Activated T-cell treated with anti-CD3 and anti-CD28 coated beads, Interleukin-2, amount 50 U/mL, for 4 hours (primary cell): ENCODE data around the gene MYH14. TPM values are rescaled to one million over a fixed set of nuclear protein-coding genes. Genes with fewer than 3 reads are reported as not detected.
A peak's percentile ranks its signal among the peaks of the same experiment; 100 is the strongest.

Experiments used
- ATAC-seq, 2 donors: fragments of 200-7000 bp; cut with Tn5 transposase; one replicate each; pipeline ENCODE4 v1.10.0; 2021
- DNase-seq: peaks from one replicate; pipeline ENCODE4 v3.0.0-alpha.2; 2020
- H3K27me3 Mint-ChIP-seq: one replicate; pipeline ENCODE4 v1.8.0; 2021; ENCODE audit warnings: low read depth, mixed read lengths
- H3K36me3 Mint-ChIP-seq: one replicate; pipeline ENCODE4 v1.8.0; 2022; ENCODE audit warnings: mixed read lengths; ENCODE audit not compliant: insufficient read depth
- H3K4me1 Mint-ChIP-seq: one replicate; pipeline ENCODE4 v1.8.0; 2021; ENCODE audit warnings: low read depth, mixed read lengths
- H3K4me3 Mint-ChIP-seq: one replicate; pipeline ENCODE4 v1.8.0; 2021; ENCODE audit warnings: mild to moderate bottlenecking, moderate library complexity, mixed read lengths
- H3K9me3 Mint-ChIP-seq: one replicate; pipeline ENCODE4 v1.8.0; 2021; ENCODE audit warnings: mixed read lengths
- total RNA-seq, 3 donors: library from RNA; stranded (reverse); gene quantifications; one replicate each; pipeline ENCODE4 v1.2.1, GENCODE V29; 2021

Gene MYH14
- under 1 TPM; 0.25 to 0.63 (median 0.34) TPM for total RNA-seq

DNA sequence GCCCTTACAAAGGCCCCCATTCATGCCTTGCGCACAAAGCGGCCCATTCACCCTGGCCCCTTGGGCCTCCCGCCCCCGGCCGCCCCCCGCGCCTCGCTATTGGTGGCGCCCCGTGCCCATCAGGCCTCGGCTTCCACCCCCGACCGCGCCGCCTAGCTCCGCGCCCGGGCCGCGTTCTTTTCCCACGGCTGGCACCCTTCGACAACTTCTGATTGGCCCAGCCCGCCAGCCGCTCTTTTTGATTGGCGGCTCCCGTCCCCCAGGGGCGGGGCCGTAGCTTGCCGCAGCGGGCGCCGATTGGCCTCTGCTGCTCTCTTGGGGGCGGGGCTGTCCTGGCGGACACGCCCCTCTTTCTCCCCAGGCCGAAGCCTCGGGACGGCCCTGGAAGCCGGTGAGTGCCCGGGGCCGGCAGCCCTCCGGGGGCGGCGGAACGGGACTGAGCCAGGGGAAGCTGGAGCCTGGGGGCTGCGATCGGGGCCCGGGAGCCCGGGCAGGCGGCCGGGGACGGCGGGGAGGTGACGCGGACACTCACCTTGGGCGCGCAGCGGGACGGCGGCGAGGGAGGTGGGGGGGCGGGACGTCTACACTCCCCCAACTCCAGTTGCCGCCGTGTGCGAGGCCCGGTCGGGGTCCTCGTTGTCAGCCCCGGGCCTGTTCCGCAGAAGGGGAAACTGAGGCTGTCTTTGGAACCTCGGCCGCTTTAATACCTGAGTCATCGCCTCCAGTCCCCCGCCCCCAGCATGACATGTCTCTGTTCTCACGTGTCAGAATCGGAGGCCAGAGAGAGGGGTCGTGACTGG lies at the start of gene MYH14:
Gene MYH14, plus strand, starts transcription at position 342 of the 800 bp plus-strand sequence. CDS start 6,744 bp downstream, outside the sequence.
- Mint-ChIP-seq H3K4me1 (peaks cover 2% of the 10 kb centered on the region), H3K4me3 (no peak within 1 kb of the TSS), H3K9me3 (no peaks in the 10 kb centered on the region), H3K27me3 (peaks cover 61% of the 10 kb centered on the region), H3K36me3 (no peaks in the 10 kb centered on the region)
- DNase-seq (no peak), ATAC-seq (peak; percentile 43 to 73)

DNA sequence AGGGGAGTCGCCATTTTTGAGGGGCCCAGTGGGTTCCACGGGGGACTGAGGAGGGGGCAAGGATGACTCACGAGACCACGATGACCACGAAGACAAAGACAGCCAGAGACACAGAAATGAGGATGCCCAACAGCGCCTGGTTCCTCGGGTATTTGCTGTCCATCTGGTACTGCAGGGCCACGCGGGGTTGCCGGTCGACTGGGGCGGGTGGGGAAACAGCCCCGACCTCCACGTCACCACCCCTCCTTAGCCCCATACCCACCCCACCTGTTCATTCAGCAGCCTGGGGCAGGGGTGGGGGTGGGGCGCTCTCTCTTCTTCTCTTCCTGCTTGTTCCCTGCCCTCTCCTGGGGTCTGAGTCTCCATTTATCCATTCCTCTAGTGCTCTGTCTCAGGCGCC lies 48.9 kb upstream of the MYH14 start:
- no peaks in the 10 kb centered on the region for H3K4me1 Mint-ChIP-seq
- ATAC-seq (no peak), DNase-seq (no peak)
- H3K4me3 Mint-ChIP-seq, result no peak overlapping the region
- no peaks in the 10 kb centered on the region for H3K36me3 Mint-ChIP-seq
- H3K27me3 Mint-ChIP-seq, result peaks cover 32% of the 10 kb centered on the region
- H3K9me3 Mint-ChIP-seq, result peaks cover 15% of the 10 kb centered on the region

DNA sequence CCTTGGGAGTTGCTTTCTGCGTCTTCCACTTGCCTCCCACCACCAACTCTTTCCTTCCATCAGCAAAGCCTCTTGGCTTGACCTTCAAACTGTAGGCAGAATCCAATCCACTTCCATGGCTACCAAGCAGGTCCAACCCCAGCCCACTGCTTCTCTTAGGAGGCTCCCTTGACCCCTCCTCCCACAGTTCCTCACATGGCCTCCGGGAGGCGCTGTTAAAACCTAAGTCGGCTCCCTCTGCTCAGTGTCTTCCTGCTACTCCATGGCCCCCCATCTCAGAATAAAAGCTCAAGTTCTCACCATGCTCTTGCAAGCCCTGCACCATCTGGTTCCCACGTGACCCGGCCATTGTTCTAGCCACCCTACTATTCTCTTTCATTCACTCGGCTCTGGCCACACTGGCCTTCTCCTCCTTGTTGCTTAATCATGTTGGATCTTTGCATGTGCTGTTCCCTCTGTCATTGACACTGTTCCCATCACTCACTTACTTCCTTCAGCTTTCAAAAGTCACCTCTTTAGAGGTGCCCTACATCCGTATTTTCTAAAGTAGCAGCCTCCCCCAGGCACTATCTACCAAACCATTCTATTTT lies 47.8 kb upstream of the MYH14 start:
- DNase-seq, result no peak
- no peak for ATAC-seq
- Mint-ChIP-seq H3K4me3 (no peak overlapping the region), H3K4me1 (no peaks in the 10 kb centered on the region), H3K36me3 (no peaks in the 10 kb centered on the region), H3K9me3 (peaks cover 15% of the 10 kb centered on the region), H3K27me3 (peaks cover 26% of the 10 kb centered on the region)

DNA sequence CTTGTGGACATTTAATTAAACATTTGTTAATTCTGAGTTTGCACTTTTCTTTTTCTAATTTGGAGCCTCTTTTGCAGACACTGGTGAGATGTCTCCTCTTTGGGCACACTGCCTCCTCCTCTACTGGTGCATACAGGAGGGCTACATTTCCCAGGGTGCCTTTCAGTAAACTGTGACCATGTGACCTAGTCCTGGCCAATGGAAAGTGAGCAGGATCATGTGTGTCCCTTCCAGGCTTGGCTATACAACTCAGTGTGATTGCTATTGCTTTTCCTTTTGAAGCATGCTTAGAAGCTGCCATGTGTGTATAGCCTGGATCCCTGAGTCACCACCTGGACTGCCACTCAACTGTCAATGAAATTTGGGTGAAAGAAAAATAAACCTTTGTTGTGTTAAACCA lies 44.8 kb upstream of the MYH14 start:
- no peak for ATAC-seq
- Mint-ChIP-seq H3K36me3 (no peaks in the 10 kb centered on the region), H3K9me3 (peaks cover 15% of the 10 kb centered on the region), H3K27me3 (peaks cover 16% of the 10 kb centered on the region), H3K4me1 (no peaks in the 10 kb centered on the region), H3K4me3 (no peak overlapping the region)
- DNase-seq, result no peak

DNA sequence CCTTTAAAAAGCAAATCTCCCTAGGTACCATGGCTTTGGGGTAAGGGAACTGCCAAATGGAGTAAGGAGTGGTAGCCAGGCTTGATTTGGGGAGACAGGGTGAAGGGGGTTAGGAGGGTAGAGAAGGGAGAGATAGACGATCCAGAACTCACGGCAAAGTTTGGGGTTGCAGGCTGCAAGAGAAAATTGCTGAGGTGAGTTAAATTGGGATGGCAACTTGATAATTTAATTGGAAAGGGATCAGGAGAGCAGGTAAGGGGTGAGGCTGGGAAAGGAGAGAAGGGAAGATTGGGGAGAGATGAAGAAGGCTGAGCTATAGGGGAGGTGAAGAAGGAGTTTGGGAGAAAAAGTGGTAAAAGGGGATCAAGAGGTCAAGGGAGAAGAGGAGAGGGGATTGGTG lies 44.3 kb upstream of the MYH14 start:
- H3K9me3 Mint-ChIP-seq, result peaks cover 15% of the 10 kb centered on the region
- H3K4me1 Mint-ChIP-seq, result no peaks in the 10 kb centered on the region
- no peaks in the 10 kb centered on the region for H3K36me3 Mint-ChIP-seq
- DNase-seq, result no peak
- ATAC-seq, result no peak
- H3K4me3 Mint-ChIP-seq, result no peak overlapping the region
- peaks cover 17% of the 10 kb centered on the region for H3K27me3 Mint-ChIP-seq

DNA sequence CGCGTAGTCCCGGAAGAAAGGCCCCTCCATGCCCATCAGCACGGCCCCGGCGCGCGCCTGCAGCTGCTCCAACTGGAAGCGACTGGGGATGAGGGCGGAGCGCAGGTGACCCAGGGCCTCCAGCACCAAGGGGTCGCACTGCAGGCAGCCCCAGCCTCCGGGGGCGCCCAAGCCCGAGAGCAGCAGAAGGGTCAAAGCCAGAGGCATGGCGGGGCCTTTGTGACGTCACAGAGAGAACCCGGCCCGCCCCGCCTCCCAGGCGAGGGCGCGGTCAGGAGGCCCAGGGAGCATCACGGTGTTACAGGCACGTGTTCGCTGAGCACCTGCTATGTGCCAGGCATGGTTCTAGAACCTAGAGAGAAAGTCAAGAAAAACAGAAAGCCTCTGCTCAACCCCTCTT lies 40.4 kb upstream of the MYH14 start, which contains the start of gene IZUMO2:
Gene IZUMO2, minus strand, starts transcription at position 294 of the 400 bp plus-strand sequence. Its CDS starts 87 bp downstream, at position 207.
- Mint-ChIP-seq H3K9me3 (peaks cover 11% of the 10 kb centered on the region), H3K4me3 (no peak within 1 kb of the TSS), H3K27me3 (peaks cover 26% of the 10 kb centered on the region), H3K36me3 (no peaks in the 10 kb centered on the region), H3K4me1 (no peaks in the 10 kb centered on the region)
- ATAC-seq (no peak), DNase-seq (no peak)

DNA sequence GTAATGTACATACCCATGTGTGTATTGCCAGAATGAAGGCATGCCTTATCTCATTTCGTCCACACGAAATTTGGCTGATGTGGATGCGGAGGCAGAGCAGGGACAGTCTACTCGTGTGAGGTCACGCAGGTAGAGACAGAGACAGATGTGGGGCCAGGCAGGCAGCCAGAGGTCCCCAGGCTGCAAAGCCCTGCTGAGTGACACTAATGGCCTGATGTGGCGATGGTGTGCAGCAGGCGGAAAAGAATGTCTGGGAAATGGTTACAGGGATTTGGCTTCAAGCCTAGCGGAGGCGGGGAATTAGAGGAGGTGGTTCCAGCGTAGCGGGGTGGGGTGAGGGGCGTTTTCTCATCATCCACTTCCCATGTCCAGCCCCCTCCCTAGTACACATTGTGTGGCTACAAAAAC lies 36.1 kb upstream of the MYH14 start:
- no peak for DNase-seq
- no peak for ATAC-seq
- no peaks in the 10 kb centered on the region for H3K4me1 Mint-ChIP-seq
- H3K9me3 Mint-ChIP-seq, result no peaks in the 10 kb centered on the region
- H3K27me3 Mint-ChIP-seq, result peaks cover 34% of the 10 kb centered on the region
- no peak overlapping the region for H3K4me3 Mint-ChIP-seq
- no peaks in the 10 kb centered on the region for H3K36me3 Mint-ChIP-seq

DNA sequence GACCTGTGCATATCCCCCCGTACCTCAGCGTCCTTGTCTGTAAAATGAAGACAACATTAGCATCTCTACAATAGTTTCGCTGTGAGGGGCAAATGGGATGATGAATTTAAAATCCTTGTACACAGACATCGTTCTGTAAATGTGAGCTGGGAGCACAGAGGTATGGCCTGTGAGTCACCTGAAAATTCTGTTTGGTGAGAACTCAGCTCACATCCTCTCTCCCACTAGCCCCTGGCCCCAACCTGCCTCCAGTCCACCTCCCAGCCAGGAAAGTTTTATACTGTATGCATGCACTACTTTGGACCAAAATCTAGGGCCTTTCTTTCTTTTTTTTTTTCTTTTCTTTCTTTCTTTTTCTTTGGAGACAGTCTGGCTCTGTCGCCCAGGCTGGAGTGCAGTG lies 31.7 kb upstream of the MYH14 start:
- DNase-seq, result no peak
- Mint-ChIP-seq H3K9me3 (no peaks in the 10 kb centered on the region), H3K36me3 (no peaks in the 10 kb centered on the region), H3K27me3 (peaks cover 25% of the 10 kb centered on the region), H3K4me1 (no peaks in the 10 kb centered on the region), H3K4me3 (no peak overlapping the region)
- ATAC-seq, result no peak

DNA sequence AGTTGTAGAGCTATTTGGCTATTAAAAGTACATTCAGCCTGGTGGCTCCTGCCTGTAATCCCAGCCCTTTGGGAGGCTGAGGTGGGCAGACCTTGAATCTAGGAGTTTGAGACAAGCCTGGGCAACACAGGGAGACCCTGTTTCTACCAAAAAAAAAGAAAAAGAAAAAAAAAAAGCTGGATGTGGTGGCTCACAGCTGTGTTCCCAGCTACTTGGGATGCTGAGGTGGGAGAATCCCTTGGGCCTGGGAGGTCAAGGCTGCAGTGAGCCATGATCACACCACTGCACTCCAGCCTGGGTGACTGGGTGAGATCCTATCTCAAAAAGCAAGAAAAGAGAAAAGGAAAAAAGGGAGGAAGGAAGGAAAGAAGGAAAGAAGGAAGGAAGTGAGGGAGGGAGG lies 30.7 kb upstream of the MYH14 start:
- H3K4me3 Mint-ChIP-seq, result no peak overlapping the region
- ATAC-seq, result no peak
- H3K9me3 Mint-ChIP-seq, result no peaks in the 10 kb centered on the region
- no peaks in the 10 kb centered on the region for H3K4me1 Mint-ChIP-seq
- H3K27me3 Mint-ChIP-seq, result peaks cover 21% of the 10 kb centered on the region
- no peak for DNase-seq
- no peaks in the 10 kb centered on the region for H3K36me3 Mint-ChIP-seq

DNA sequence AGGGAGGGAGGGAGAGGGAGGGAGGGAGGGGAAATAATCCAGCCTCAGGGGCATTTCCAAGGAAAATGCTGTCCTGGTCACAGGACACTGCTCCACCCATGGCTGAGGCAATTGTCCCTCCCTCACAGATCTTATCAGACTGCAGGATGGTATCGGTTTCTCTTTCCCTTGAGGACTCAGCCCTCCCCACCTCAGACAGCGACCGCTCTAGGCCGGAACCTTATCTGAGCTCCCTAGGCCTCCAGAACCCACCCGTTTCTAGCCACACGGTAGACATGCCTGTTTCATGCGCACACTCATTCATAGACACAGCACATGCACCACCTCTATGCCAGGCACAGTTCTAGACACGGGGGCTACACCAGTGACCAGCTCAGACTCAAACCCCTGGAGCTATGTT lies 30.3 kb upstream of the MYH14 start:
- peaks cover 21% of the 10 kb centered on the region for H3K27me3 Mint-ChIP-seq
- ATAC-seq (peak in 1 of 2 donors; percentile 18), DNase-seq (no peak)
- no peaks in the 10 kb centered on the region for H3K4me1 Mint-ChIP-seq
- H3K36me3 Mint-ChIP-seq, result no peaks in the 10 kb centered on the region
- H3K9me3 Mint-ChIP-seq, result no peaks in the 10 kb centered on the region
- H3K4me3 Mint-ChIP-seq, result no peak overlapping the region

DNA sequence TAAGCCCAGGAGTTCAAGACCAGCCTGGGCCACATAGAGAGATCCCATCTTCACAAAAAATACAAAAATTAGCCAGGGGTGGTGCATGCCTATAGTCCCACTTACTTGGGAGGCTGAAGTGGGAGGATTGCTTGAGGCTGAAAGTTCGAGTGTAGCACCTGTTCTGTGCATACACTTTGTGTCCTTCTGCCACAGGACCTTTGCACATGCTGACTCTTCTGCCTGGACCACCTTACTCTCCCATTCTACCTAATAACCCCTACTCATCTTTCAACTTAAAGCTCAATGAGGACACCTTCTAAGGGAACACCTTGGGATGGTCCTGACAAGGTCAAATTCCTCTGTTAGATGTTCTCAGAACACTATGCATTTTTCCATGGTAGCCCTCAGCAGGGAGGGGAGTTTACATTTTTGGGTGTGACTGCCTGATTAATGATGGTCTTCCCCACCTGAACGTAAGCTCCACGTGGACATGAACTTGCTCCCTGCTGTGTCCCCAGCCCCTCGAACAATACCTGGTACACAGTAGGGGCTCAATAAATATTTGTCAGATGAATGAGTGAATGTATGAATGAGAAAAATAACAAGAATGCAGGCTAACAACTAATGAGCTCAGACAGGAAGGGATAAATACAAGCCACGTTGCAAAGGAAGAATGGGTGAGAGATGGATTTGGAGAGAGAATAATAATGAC lies 29.2 kb upstream of the MYH14 start:
- DNase-seq, result no peak
- no peak overlapping the region for H3K4me3 Mint-ChIP-seq
- no peaks in the 10 kb centered on the region for H3K9me3 Mint-ChIP-seq
- H3K36me3 Mint-ChIP-seq, result no peaks in the 10 kb centered on the region
- no peak for ATAC-seq
- peaks cover 20% of the 10 kb centered on the region for H3K27me3 Mint-ChIP-seq
- no peaks in the 10 kb centered on the region for H3K4me1 Mint-ChIP-seq

DNA sequence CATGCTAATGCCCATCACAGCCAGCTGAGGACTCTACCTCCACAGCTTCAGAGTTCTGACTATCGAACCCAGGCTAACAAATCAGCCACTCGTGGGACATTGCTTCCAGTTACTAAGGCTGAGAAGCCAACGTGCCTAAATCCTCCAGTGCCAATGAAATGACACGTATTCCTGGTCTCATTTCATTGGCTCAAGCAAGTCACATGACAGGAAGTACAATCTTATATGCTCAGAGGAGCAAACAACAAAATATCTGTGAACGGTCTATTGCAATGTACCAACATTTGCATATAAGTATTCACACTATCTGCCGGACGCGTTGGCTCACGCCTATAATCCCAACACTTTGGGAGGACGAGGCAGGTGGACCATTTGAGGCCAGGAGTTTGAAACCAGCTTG lies 27.5 kb upstream of the MYH14 start:
- Mint-ChIP-seq H3K36me3 (no peaks in the 10 kb centered on the region), H3K4me1 (no peaks in the 10 kb centered on the region), H3K9me3 (peaks cover 4% of the 10 kb centered on the region), H3K27me3 (peaks cover 17% of the 10 kb centered on the region), H3K4me3 (no peak overlapping the region)
- no peak for ATAC-seq
- no peak for DNase-seq

DNA sequence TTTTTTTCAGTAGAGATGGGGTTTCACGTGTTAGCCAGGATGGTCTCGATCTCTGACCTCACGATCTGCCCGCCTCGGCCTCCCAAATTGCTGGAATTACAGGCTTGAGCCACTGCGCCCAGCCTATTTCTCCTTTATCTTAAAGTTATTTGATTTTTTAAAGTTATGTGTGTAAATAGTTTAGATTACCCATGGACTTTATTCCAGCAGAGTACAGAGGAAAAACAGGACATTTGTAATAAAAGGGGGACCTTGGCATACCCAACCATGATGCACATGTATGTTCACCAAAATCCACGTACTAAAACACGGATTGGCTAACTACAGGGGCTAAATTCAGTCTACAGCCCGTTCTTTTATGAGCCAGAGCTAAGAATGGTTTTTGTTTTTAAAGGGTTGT lies 26.6 kb upstream of the MYH14 start:
- no peak for DNase-seq
- Mint-ChIP-seq H3K36me3 (no peaks in the 10 kb centered on the region), H3K9me3 (peaks cover 4% of the 10 kb centered on the region), H3K4me3 (no peak overlapping the region), H3K4me1 (no peaks in the 10 kb centered on the region), H3K27me3 (peaks cover 18% of the 10 kb centered on the region)
- ATAC-seq, result no peak

DNA sequence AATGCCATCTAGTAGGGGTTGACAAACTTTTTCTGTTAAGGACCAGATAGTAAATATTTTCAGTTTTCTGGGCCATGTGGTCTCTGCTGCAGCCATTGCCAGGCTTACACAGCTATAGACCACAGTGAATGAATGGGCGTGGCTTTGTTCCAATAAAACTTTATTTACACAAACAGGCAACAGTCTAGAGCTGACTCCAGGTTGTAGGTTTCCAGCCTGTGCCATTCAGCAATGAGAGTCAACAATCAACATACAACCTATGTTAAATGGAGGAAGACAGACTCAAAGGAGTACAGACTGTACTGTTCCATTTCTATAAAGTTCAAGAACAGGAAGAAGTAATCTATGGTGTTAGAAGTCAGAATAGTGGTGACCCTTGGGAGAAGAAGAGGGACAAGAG lies 25.1 kb upstream of the MYH14 start:
- ATAC-seq, result no peak
- no peaks in the 10 kb centered on the region for H3K4me1 Mint-ChIP-seq
- peaks cover 4% of the 10 kb centered on the region for H3K9me3 Mint-ChIP-seq
- H3K27me3 Mint-ChIP-seq, result peaks cover 21% of the 10 kb centered on the region
- H3K4me3 Mint-ChIP-seq, result no peak overlapping the region
- no peak for DNase-seq
- no peaks in the 10 kb centered on the region for H3K36me3 Mint-ChIP-seq
